Measurements from ENCODE around the gene ADIRF. TPM values are rescaled to one million over a fixed set of nuclear protein-coding genes. Genes with fewer than 3 reads are reported as not detected.
A peak's percentile ranks its signal among the peaks of the same experiment; 100 is the strongest.

ADIRF gene
- total and polyA plus RNA-seq, 10 of the 15 experiments (the other 5 are each of a cell fraction or from before 2014, with no cell fraction given): 0.12 to 2.5 (median 0.70) TPM; not detected in 2

GRCh38 chr10:86960003-86960862, 8.0 kb upstream of the ADIRF start (continued):
- TF ChIP-seq NR2C1 (IDR thresholded peaks at IDR 0.05): no peak
- TF ChIP-seq ETV6 (conservative IDR thresholded peaks at IDR 0.05 in 1 of 2, IDR thresholded peaks at IDR 0.05 in 1 of 2; ENCODE audit: borderline replicate concordance in 1 of 2, low read depth in 1 of 2): no peak
- TF ChIP-seq, protein P1, sequence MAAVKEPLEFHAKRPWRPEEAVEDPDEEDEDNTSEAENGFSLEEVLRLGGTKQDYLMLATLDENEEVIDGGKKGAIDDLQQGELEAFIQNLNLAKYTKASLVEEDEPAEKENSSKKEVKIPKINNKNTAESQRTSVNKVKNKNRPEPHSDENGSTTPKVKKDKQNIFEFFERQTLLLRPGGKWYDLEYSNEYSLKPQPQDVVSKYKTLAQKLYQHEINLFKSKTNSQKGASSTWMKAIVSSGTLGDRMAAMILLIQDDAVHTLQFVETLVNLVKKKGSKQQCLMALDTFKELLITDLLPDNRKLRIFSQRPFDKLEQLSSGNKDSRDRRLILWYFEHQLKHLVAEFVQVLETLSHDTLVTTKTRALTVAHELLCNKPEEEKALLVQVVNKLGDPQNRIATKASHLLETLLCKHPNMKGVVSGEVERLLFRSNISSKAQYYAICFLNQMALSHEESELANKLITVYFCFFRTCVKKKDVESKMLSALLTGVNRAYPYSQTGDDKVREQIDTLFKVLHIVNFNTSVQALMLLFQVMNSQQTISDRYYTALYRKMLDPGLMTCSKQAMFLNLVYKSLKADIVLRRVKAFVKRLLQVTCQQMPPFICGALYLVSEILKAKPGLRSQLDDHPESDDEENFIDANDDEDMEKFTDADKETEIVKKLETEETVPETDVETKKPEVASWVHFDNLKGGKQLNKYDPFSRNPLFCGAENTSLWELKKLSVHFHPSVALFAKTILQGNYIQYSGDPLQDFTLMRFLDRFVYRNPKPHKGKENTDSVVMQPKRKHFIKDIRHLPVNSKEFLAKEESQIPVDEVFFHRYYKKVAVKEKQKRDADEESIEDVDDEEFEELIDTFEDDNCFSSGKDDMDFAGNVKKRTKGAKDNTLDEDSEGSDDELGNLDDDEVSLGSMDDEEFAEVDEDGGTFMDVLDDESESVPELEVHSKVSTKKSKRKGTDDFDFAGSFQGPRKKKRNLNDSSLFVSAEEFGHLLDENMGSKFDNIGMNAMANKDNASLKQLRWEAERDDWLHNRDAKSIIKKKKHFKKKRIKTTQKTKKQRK (IDR thresholded peaks at IDR 0.05; ENCODE audit: low read depth, low read length): no peak
- no peak; the same call in 1 of the 2 replicates for TF ChIP-seq BACH1 (IDR thresholded peaks at IDR 0.05; ENCODE audit: borderline replicate concordance)
- TF ChIP-seq PML (IDR thresholded peaks at IDR 0.05; ENCODE audit: low read length): no peak
- TF ChIP-seq, protein P2, sequence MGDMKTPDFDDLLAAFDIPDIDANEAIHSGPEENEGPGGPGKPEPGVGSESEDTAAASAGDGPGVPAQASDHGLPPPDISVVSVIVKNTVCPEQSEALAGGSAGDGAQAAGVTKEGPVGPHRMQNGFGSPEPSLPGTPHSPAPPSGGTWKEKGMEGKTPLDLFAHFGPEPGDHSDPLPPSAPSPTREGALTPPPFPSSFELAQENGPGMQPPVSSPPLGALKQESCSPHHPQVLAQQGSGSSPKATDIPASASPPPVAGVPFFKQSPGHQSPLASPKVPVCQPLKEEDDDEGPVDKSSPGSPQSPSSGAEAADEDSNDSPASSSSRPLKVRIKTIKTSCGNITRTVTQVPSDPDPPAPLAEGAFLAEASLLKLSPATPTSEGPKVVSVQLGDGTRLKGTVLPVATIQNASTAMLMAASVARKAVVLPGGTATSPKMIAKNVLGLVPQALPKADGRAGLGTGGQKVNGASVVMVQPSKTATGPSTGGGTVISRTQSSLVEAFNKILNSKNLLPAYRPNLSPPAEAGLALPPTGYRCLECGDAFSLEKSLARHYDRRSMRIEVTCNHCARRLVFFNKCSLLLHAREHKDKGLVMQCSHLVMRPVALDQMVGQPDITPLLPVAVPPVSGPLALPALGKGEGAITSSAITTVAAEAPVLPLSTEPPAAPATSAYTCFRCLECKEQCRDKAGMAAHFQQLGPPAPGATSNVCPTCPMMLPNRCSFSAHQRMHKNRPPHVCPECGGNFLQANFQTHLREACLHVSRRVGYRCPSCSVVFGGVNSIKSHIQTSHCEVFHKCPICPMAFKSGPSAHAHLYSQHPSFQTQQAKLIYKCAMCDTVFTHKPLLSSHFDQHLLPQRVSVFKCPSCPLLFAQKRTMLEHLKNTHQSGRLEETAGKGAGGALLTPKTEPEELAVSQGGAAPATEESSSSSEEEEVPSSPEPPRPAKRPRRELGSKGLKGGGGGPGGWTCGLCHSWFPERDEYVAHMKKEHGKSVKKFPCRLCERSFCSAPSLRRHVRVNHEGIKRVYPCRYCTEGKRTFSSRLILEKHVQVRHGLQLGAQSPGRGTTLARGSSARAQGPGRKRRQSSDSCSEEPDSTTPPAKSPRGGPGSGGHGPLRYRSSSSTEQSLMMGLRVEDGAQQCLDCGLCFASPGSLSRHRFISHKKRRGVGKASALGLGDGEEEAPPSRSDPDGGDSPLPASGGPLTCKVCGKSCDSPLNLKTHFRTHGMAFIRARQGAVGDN (IDR thresholded peaks at IDR 0.05): no peak
- TF ChIP-seq CHD4 (IDR thresholded peaks at IDR 0.05): no peak
- no peak for TF ChIP-seq IKZF2 (IDR thresholded peaks at IDR 0.05)
- TF ChIP-seq ZNF622 (IDR thresholded peaks at IDR 0.05): no peak
- no peak for TF ChIP-seq RFX5 (IDR thresholded peaks at IDR 0.05; ENCODE audit: low read depth, low read length)
- no peak for TF ChIP-seq BRCA1 (IDR thresholded peaks at IDR 0.05; ENCODE audit: low read depth, low read length)
- TF ChIP-seq RAD21 (IDR thresholded peaks at IDR 0.05; ENCODE audit: insufficient read depth, low read depth, low read length): peak; percentile 72
- TF ChIP-seq CBFB (IDR thresholded peaks at IDR 0.05; ENCODE audit: low read depth): no peak
- no peak for TF ChIP-seq SREBF1 (IDR thresholded peaks at IDR 0.05; ENCODE audit: low read length)
- no peak for TF ChIP-seq CHD1 (IDR thresholded peaks at IDR 0.05; ENCODE audit: low read depth, low read length)
- TF ChIP-seq, protein P3, sequence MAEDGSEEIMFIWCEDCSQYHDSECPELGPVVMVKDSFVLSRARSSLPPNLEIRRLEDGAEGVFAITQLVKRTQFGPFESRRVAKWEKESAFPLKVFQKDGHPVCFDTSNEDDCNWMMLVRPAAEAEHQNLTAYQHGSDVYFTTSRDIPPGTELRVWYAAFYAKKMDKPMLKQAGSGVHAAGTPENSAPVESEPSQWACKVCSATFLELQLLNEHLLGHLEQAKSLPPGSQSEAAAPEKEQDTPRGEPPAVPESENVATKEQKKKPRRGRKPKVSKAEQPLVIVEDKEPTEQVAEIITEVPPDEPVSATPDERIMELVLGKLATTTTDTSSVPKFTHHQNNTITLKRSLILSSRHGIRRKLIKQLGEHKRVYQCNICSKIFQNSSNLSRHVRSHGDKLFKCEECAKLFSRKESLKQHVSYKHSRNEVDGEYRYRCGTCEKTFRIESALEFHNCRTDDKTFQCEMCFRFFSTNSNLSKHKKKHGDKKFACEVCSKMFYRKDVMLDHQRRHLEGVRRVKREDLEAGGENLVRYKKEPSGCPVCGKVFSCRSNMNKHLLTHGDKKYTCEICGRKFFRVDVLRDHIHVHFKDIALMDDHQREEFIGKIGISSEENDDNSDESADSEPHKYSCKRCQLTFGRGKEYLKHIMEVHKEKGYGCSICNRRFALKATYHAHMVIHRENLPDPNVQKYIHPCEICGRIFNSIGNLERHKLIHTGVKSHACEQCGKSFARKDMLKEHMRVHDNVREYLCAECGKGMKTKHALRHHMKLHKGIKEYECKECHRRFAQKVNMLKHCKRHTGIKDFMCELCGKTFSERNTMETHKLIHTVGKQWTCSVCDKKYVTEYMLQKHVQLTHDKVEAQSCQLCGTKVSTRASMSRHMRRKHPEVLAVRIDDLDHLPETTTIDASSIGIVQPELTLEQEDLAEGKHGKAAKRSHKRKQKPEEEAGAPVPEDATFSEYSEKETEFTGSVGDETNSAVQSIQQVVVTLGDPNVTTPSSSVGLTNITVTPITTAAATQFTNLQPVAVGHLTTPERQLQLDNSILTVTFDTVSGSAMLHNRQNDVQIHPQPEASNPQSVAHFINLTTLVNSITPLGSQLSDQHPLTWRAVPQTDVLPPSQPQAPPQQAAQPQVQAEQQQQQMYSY (CRISPR knock-in tag; IDR thresholded peaks at IDR 0.05): no peak
- no peak for TF ChIP-seq HDAC2 (IDR thresholded peaks at IDR 0.05)
- peak; percentile 47 for TF ChIP-seq MEF2B (IDR thresholded peaks at IDR 0.05; ENCODE audit: partially characterized antibody, poor library complexity, severe bottlenecking)
- peak; percentile 36; the same call in 1 of the 2 replicates for TF ChIP-seq FOXK2 (IDR thresholded peaks at IDR 0.05)
- no peak for TF ChIP-seq NFIC (IDR thresholded peaks at IDR 0.05; ENCODE audit: low read depth, low read length)

Measured in GM12878 (cell line).